ENCODE data around the gene DUSP7.
A peak's percentile ranks its signal among the peaks of the same experiment; 100 is the strongest.

DUSP7 gene

GRCh38 chr3:52055537-52056351 is 627 bp downstream of the DUSP7 start (continued):
- no peak for TF ChIP-seq ZBTB11 (tag by site-specific recombination; conservative IDR thresholded peaks at IDR 0.05; ENCODE audit: low read depth)

- Histone ChIP-seq H3K27ac (ENCODE audit: extremely low read depth, low read depth, low read length) (peak overlapping the region; percentile 43; the same call in 1 of the 2 replicates), H3K36me3 (ENCODE audit: control insufficient read depth in 2 of 2, insufficient read depth in 1 of 2, low read length in 2 of 2) (peaks cover 0 to 47% of the 10 kb centered on the region in 2 experiments; a peak in 1 of 3 replicates), H3K4me3 (ENCODE audit: low read depth, low read length) (peak overlapping the region; percentile 40), H3K4me1 (ENCODE audit: control insufficient read depth, insufficient read depth, low read length) (peaks cover 4% of the 10 kb centered on the region; the same call in 1 of the 2 replicates), H3K9me3 (ENCODE audit: control insufficient read depth, insufficient read depth, low read depth, low read length) (no peaks in the 10 kb centered on the region)
- CTCF ChIA-PET = interaction anchor here (0.7 to 4.1 kb wide), 6 partner anchors 10 to 392 kb away, joined by 3 to 20 read pairs (median 4); no protein-coding TSS in a partner anchor
- POLR2A ChIA-PET = interaction anchor here (0.8 to 1.2 kb wide), 2 partner anchors 10 to 481 kb away, joined by 3 to 4 read pairs; no protein-coding TSS in a partner anchor
- TF ChIP-seq SP2 (tag by site-specific recombination; IDR thresholded peaks at IDR 0.05) (peak; percentile 51), ZNF416 (tag by site-specific recombination; IDR thresholded peaks at IDR 0.05) (no peak), ZNF398 (tag by site-specific recombination; IDR thresholded peaks at IDR 0.05) (peak; percentile 83), GLIS2 (tag by site-specific recombination; IDR thresholded peaks at IDR 0.05) (peak; percentile 21; the same call in 1 of the 2 replicates), ZBTB6 (tag by site-specific recombination; IDR thresholded peaks at IDR 0.05) (no peak)
Measured at GRCh38 chr3:52054661-52055511, 1.5 kb downstream of the DUSP7 start.

- no peak overlapping the region for H3K4me3 ChIP-seq (ENCODE audit: low read depth, low read length)
- ChIA-PET CTCF (interaction anchor here (0.6 to 4.1 kb wide), 12 partner anchors 8 to 387 kb away, joined by 3 to 24 read pairs (median 4); partner anchors contain the start of gene PARP3), POLR2A (interaction anchor here (1.5 kb wide), 1 partner anchor 41 kb away, joined by 8 read pairs; no protein-coding TSS in a partner anchor)
- H3K9me3 ChIP-seq (ENCODE audit: control insufficient read depth, insufficient read depth, low read depth, low read length) = no peaks in the 10 kb centered on the region
- peaks cover 0 to 58% of the 10 kb centered on the region in 2 experiments; a peak in 1 of 3 replicates for H3K36me3 ChIP-seq (ENCODE audit: control insufficient read depth in 2 of 2, insufficient read depth in 1 of 2, low read length in 2 of 2)
- no peak overlapping the region for H3K27ac ChIP-seq (ENCODE audit: extremely low read depth, low read depth, low read length)
- peaks cover 4% of the 10 kb centered on the region; the same call in 1 of the 2 replicates for H3K4me1 ChIP-seq (ENCODE audit: control insufficient read depth, insufficient read depth, low read length)
- TF ChIP-seq REST (tag by site-specific recombination; IDR thresholded peaks at IDR 0.05) = peak; percentile 76
- peak; percentile 44 for TF ChIP-seq PATZ1 (tag by site-specific recombination; IDR thresholded peaks at IDR 0.05)
- peak; percentile 90 for TF ChIP-seq HIC1 (tag by site-specific recombination; IDR thresholded peaks at IDR 0.05)
- no peak for TF ChIP-seq BCL11A (tag by site-specific recombination; IDR thresholded peaks at IDR 0.05; ENCODE audit: low read depth)
- peak; percentile 29; the same call in 1 of the 2 replicates for TF ChIP-seq GLIS2 (tag by site-specific recombination; IDR thresholded peaks at IDR 0.05)
Measured at GRCh38 chr3:52053307-52054304, 2.8 kb downstream of the DUSP7 start.

Measured in HEK293 (cell line).